HepG2 (cell line): Measurements from ENCODE around the gene RSPRY1. TPM values are rescaled to one million over a fixed set of nuclear protein-coding genes. Genes with fewer than 3 reads are reported as not detected.

Experiments
- AFF4 ChIP-seq: sonication (generic); formaldehyde crosslinking; IDR thresholded peaks from 2 replicates; pipeline ENCODE4 v1.4.0; 2020; ENCODE audit warnings: missing genetic modification reagents
- CTCF ChIP-seq: sonication (generic); formaldehyde crosslinking; IDR thresholded peaks from 2 replicates; pipeline ENCODE4 v1.5.0; 2020; ENCODE audit warnings: mild to moderate bottlenecking, missing genetic modification reagents, moderate library complexity
- HNRNPL ChIP-seq: fragments of 200-400 bp; formaldehyde crosslinking; IDR thresholded peaks from 2 replicates; pipeline ENCODE4 v1.6.1; 2017; ENCODE audit warnings: mild to moderate bottlenecking, low read depth, low read length
- KAT8 ChIP-seq: IDR thresholded peaks from 2 replicates; pipeline ENCODE4 v1.6.1; 2016; ENCODE audit warnings: missing genetic modification reagents, missing compliant biosample characterization
- KLF13 ChIP-seq: sonication (generic); formaldehyde crosslinking; IDR thresholded peaks from 2 replicates; pipeline ENCODE4 v1.4.0; 2020; ENCODE audit warnings: mild to moderate bottlenecking, missing genetic modification reagents
- KLF9 ChIP-seq: IDR thresholded peaks from 2 replicates; pipeline ENCODE4 v1.6.1; 2016; ENCODE audit warnings: low read depth
- MLX ChIP-seq: IDR thresholded peaks from 2 replicates; pipeline ENCODE4 v1.6.1; 2016
- PAWR ChIP-seq: sonication (generic); formaldehyde crosslinking; IDR thresholded peaks from 2 replicates; pipeline ENCODE4 v1.4.0; 2020; ENCODE audit warnings: missing genetic modification reagents, mild to moderate bottlenecking, borderline replicate concordance
- RBM22 ChIP-seq: fragments of 200-400 bp; formaldehyde crosslinking; optimal IDR thresholded peaks from 2 replicates; pipeline ENCODE3; 2017; ENCODE audit warnings: mild to moderate bottlenecking, low read length, moderate library complexity
- SALL1 ChIP-seq: sonication (generic); formaldehyde crosslinking; IDR thresholded peaks from 2 replicates; pipeline ENCODE4 v1.8.0; 2022; ENCODE audit warnings: mild to moderate bottlenecking, missing genetic modification reagents
- SSRP1 ChIP-seq: IDR thresholded peaks from 2 replicates; pipeline ENCODE4 v1.6.1; 2016; ENCODE audit warnings: control low read depth
- ZBTB46 ChIP-seq: sonication (generic); formaldehyde crosslinking; IDR thresholded peaks from 2 replicates; pipeline ENCODE4 v1.4.0; 2020; ENCODE audit warnings: mild to moderate bottlenecking, missing genetic modification reagents, borderline replicate concordance
- ZKSCAN5 ChIP-seq: sonication (generic); formaldehyde crosslinking; IDR thresholded peaks from 2 replicates; pipeline ENCODE4 v1.5.1; 2020; ENCODE audit warnings: mild to moderate bottlenecking, missing genetic modification reagents
- ZNF232 ChIP-seq: sonication (generic); formaldehyde crosslinking; IDR thresholded peaks from 2 replicates; pipeline ENCODE4 v1.4.0; 2020; ENCODE audit warnings: missing genetic modification reagents, borderline replicate concordance
- polyA plus RNA-seq, 8 experiments: library from polyadenylated mRNA; depleted of rRNA in 3 of 8; stranded (reverse) in 7 of 8; unstranded in 1 of 8; fragments of >200 nt; fragmentation: Illumina TruSeq in 4 of 8; extraction: Trizol in 4 of 8; gene quantifications; 2 replicates each; pipeline versions ENCODE4 v1.2.1 to v1.2.3, GENCODE V29; 2011 to 2016; ENCODE audit warnings: low read depth in 4 of 8, missing spikeins in 1 of 8, mixed read lengths in 1 of 8; ENCODE audit not compliant: insufficient read depth in 1 of 8
- total RNA-seq, 5 experiments: library from RNA; depleted of rRNA; stranded (reverse); fragments of >200 nt; fragmentation: Illumina TruSeq; extraction: Trizol; gene quantifications; 2 replicates each; pipeline ENCODE4 v1.2.3, GENCODE V29; 2016; ENCODE audit warnings: low read depth in 1 of 5
- TF ChIP-seq, protein P1 (sequence below): sonication (generic); formaldehyde crosslinking; IDR thresholded peaks from 2 replicates; pipeline ENCODE4 v1.4.0; 2020; ENCODE audit warnings: missing genetic modification reagents
- TF ChIP-seq, protein P2 (sequence below): sonication (generic); formaldehyde crosslinking; IDR thresholded peaks from 2 replicates; pipeline ENCODE4 v1.5.1; 2020; ENCODE audit warnings: missing genetic modification reagents, mild to moderate bottlenecking, borderline replicate concordance

The RSPRY1 gene
- total and polyA plus RNA-seq, 2 of the 13 experiments (the other 11 are each of a cell fraction or from before 2014, with no cell fraction given): 53.4 to 61.0 TPM

- TF ChIP-seq, protein P1, sequence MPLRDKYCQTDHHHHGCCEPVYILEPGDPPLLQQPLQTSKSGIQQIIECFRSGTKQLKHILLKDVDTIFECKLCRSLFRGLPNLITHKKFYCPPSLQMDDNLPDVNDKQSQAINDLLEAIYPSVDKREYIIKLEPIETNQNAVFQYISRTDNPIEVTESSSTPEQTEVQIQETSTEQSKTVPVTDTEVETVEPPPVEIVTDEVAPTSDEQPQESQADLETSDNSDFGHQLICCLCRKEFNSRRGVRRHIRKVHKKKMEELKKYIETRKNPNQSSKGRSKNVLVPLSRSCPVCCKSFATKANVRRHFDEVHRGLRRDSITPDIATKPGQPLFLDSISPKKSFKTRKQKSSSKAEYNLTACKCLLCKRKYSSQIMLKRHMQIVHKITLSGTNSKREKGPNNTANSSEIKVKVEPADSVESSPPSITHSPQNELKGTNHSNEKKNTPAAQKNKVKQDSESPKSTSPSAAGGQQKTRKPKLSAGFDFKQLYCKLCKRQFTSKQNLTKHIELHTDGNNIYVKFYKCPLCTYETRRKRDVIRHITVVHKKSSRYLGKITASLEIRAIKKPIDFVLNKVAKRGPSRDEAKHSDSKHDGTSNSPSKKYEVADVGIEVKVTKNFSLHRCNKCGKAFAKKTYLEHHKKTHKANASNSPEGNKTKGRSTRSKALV: no peak
- TF ChIP-seq KLF9 (0 out of 2 replicates have a peak, but pooled peaks have one; percentile 12), ZNF232 (CRISPR knock-in tag) (0 out of 2 replicates have a peak, but pooled peaks have one; percentile 10), SSRP1 (CRISPR knock-in tag) (no peak), PAWR (CRISPR knock-in tag) (no peak), CTCF (CRISPR knock-in tag) (no peak; the same call in 1 of the 2 replicates), RBM22 (no peak), HNRNPL (0 out of 2 replicates have a peak, but pooled peaks have one; percentile 40), MLX (CRISPR knock-in tag) (peak; percentile 81), KLF13 (CRISPR knock-in tag) (peak; percentile 57; the same call in 1 of the 2 replicates), AFF4 (CRISPR knock-in tag) (peak; percentile 59; the same call in 1 of the 2 replicates), KAT8 (CRISPR knock-in tag) (peak; percentile 94), SALL1 (CRISPR knock-in tag) (peak; percentile 85), ZKSCAN5 (CRISPR knock-in tag) (peak; percentile 75; the same call in 1 of the 2 replicates), ZBTB46 (no peak)
- TF ChIP-seq, protein P2, sequence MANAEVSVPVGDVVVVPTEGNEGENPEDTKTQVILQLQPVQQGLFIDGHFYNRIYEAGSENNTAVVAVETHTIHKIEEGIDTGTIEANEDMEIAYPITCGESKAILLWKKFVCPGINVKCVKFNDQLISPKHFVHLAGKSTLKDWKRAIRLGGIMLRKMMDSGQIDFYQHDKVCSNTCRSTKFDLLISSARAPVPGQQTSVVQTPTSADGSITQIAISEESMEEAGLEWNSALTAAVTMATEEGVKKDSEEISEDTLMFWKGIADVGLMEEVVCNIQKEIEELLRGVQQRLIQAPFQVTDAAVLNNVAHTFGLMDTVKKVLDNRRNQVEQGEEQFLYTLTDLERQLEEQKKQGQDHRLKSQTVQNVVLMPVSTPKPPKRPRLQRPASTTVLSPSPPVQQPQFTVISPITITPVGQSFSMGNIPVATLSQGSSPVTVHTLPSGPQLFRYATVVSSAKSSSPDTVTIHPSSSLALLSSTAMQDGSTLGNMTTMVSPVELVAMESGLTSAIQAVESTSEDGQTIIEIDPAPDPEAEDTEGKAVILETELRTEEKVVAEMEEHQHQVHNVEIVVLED: no peak; the same call in 1 of the 2 replicates
These were observed at the start of gene RSPRY1, which contains the start of gene PSME3IP1 (continued) for GRCh38 chr16:57185945-57186871.
